K562 (cell line): ENCODE data around the gene FBXW7. TPM values are rescaled to one million over a fixed set of nuclear protein-coding genes. Genes with fewer than 3 reads are reported as not detected.
A peak's percentile ranks its signal among the peaks of the same experiment; 100 is the strongest.

Experiments
- CBX5 ChIP-seq: IDR thresholded peaks from 2 replicates; pipeline ENCODE4 v1.6.1; 2014; ENCODE audit warnings: low read depth, borderline replicate concordance
- ETV6 ChIP-seq, 3 experiments: fragments of 150-350 bp in 1 of 3; sonication (generic) in 1 of 3; formaldehyde crosslinking in 1 of 3; IDR thresholded peaks; 2 replicates each; pipeline versions ENCODE4 v1.6.1 to v1.8.0; 2014 to 2022; ENCODE audit warnings: borderline replicate concordance in 2 of 3, low read depth in 2 of 3, antibody characterized with exemption in 1 of 3, low read length in 1 of 3, mild to moderate bottlenecking in 1 of 3, missing genetic modification reagents in 1 of 3
- HDAC8 ChIP-seq: fragments of 450-650 bp; IDR thresholded peaks from 2 replicates; pipeline ENCODE4 v1.6.1; 2016; ENCODE audit warnings: mild to moderate bottlenecking, missing genetic modification characterization, moderate library complexity, missing compliant biosample characterization
- HSF4 ChIP-seq: fragments of 250-450 bp; sonication (Bioruptor Pico); IDR thresholded peaks from 2 replicates; pipeline ENCODE4 v2.1.2; 2022; ENCODE audit warnings: mild to moderate bottlenecking, moderate library complexity, borderline replicate concordance
- IFI16 ChIP-seq: fragments of 250-450 bp; sonication (Bioruptor Pico); IDR thresholded peaks from 2 replicates; pipeline ENCODE4 v2.1.2; 2022; ENCODE audit warnings: mild to moderate bottlenecking, inconsistent platforms
- MIER1 ChIP-seq: fragments of 450-650 bp; IDR thresholded peaks from 2 replicates; pipeline ENCODE4 v1.6.1; 2016; ENCODE audit warnings: antibody characterized with exemption, mild to moderate bottlenecking, low read depth
- NCOA6 ChIP-seq: fragments of 450-650 bp; IDR thresholded peaks from 2 replicates; pipeline ENCODE4 v1.6.1; 2017; ENCODE audit warnings: mild to moderate bottlenecking
- NR1H2 ChIP-seq: sonication (generic); formaldehyde crosslinking; IDR thresholded peaks from 2 replicates; pipeline ENCODE4 v1.4.0; 2020; ENCODE audit warnings: mild to moderate bottlenecking, missing genetic modification reagents
- NR2F6 ChIP-seq: fragments of 450-650 bp; formaldehyde crosslinking; IDR thresholded peaks from 2 replicates; pipeline ENCODE4 v1.4.0; 2020; ENCODE audit warnings: mild to moderate bottlenecking
- PRPF4 ChIP-seq: fragments of 200-400 bp; formaldehyde crosslinking; IDR thresholded peaks from one replicate; pipeline ENCODE4 v1.6.1; 2017; ENCODE audit warnings: low read length, low read depth, mild to moderate bottlenecking; ENCODE audit not compliant: insufficient read depth, poor library complexity, severe bottlenecking
- PTBP1 ChIP-seq: fragments of 200-400 bp; formaldehyde crosslinking; IDR thresholded peaks from 2 replicates; pipeline ENCODE4 v1.6.1; 2017; ENCODE audit warnings: low read depth, low read length
- RBM25 ChIP-seq: fragments of 200-400 bp; formaldehyde crosslinking; IDR thresholded peaks from 2 replicates; pipeline ENCODE4 v1.6.1; 2018; ENCODE audit warnings: low read length, low read depth, moderate library complexity; ENCODE audit not compliant: severe bottlenecking
- RFX5 ChIP-seq: IDR thresholded peaks from 2 replicates; pipeline ENCODE4 v1.6.1; 2011; ENCODE audit warnings: low read depth, mild to moderate bottlenecking, improper control_type of control experiment, low read length
- TAF9B ChIP-seq: fragments of 450-650 bp; IDR thresholded peaks from 2 replicates; pipeline ENCODE4 v1.6.1; 2018; ENCODE audit warnings: mild to moderate bottlenecking; ENCODE audit not compliant: partially characterized antibody
- TAL1 ChIP-seq: fragments of 450-650 bp; IDR thresholded peaks from 2 replicates; pipeline ENCODE4 v1.6.1; 2016; ENCODE audit warnings: mild to moderate bottlenecking
- TBP ChIP-seq: optimal IDR thresholded peaks from 2 replicates; pipeline ENCODE3; 2011; ENCODE audit warnings: low read depth, low read length, improper control_type of control experiment
- U2AF2 ChIP-seq: fragments of 200-400 bp; formaldehyde crosslinking; optimal IDR thresholded peaks from 2 replicates; pipeline ENCODE3; 2017; ENCODE audit warnings: low read depth, mild to moderate bottlenecking, low read length
- ZNF174 ChIP-seq: fragments of 250-450 bp; sonication (Bioruptor Pico); IDR thresholded peaks from 2 replicates; pipeline ENCODE4 v1.4.0; 2020; ENCODE audit warnings: mild to moderate bottlenecking
- ZNF696 ChIP-seq: fragments of 250-450 bp; sonication (Bioruptor Pico); conservative IDR thresholded peaks from 2 replicates; pipeline ENCODE4 v1.4.0; 2020; ENCODE audit warnings: mild to moderate bottlenecking, moderate library complexity
- ZNF778 ChIP-seq: fragments of 450-650 bp; formaldehyde crosslinking; IDR thresholded peaks from 2 replicates; pipeline ENCODE4 v1.4.0; 2020; ENCODE audit warnings: mild to moderate bottlenecking, moderate library complexity
- polyA plus RNA-seq, 8 experiments: library from polyadenylated mRNA; depleted of rRNA in 4 of 8; stranded (reverse) in 5 of 8; unstranded in 3 of 8; fragments of >200 nt; fragmentation: Nextera tagmentation in 2 of 8; fragmentation: Illumina TruSeq in 1 of 8; extraction: Ambion mirVana in 2 of 8; extraction: Trizol in 1 of 8; gene quantifications; 2 replicates each; pipeline versions ENCODE4 v1.2.1 to v1.2.3, GENCODE V29; 2011 to 2014; ENCODE audit warnings: inconsistent platforms in 1 of 8, missing spikeins in 1 of 8
- total RNA-seq, 7 experiments: library from RNA; depleted of rRNA in 6 of 7; stranded (reverse); fragments of >200 nt in 6 of 7; fragmentation: Illumina TruSeq in 2 of 7; extraction: Trizol in 2 of 7; gene quantifications; 2 replicates each; pipeline versions ENCODE4 v1.2.1 to v1.2.3, GENCODE V29; 2011 to 2021; ENCODE audit warnings: low replicate concordance in 1 of 7
- TF ChIP-seq, protein P1 (sequence below), 2 experiments: IDR thresholded peaks in 1 of 2; conservative IDR thresholded peaks in 1 of 2; 2 replicates each; pipeline ENCODE4 v1.6.1; 2016; ENCODE audit warnings: low read depth in 2 of 2, mild to moderate bottlenecking in 1 of 2, missing compliant biosample characterization in 1 of 2, missing genetic modification characterization in 1 of 2, moderate library complexity in 1 of 2
- TF ChIP-seq, protein P2 (sequence below), 2 experiments: fragments of 450-650 bp; IDR thresholded peaks; 2 replicates each; pipeline ENCODE4 v1.6.1; 2018; ENCODE audit warnings: mild to moderate bottlenecking in 2 of 2, low read depth in 1 of 2; ENCODE audit not compliant: partially characterized antibody in 2 of 2

Gene FBXW7
- total and polyA plus RNA-seq, 9 of the 15 experiments (the other 6 are each of a cell fraction or from before 2014, with no cell fraction given), result 6.8 to 44.2 (median 16.4) TPM

DNA sequence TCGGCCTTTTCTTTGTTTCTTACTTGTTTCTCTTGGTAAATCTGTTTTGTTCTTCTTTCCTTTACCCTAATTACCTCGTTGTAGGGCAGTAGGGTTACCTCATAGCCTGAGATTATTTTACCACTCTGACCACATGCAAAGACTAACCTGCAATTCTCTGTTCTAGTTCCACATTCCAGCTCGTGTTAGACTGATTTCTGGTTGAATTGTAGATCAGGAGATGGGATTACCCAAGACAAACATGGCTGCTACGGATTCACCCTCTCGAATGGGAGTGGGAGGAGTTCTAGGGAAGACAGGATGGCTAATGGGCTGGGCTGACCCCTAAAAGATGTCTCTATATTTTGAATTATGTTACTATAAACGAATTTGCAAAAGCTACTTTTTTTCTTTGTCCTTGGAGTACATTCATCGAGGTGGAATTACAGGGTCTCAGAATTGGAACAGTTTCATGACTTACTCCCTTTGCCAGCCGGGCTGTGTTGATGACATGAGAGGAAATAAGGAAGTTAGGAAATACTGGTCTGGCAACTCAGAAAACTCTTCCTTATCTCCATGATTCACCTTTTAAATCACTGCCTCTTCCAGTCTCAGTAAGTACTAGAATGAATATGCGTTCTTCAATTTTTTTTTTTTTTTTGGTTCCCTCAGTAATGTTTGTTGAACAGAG lies 36.7 kb upstream of the FBXW7 start (continued):
- TF ChIP-seq PRPF4 (no peak), TAL1 (peak; percentile 81), U2AF2 (no peak), TAF9B (no peak), PTBP1 (no peak), HSF4 (no peak), ZNF696 (CRISPR knock-in tag) (no peak), ZNF778 (CRISPR knock-in tag) (no peak), TBP (no peak), MIER1 (no peak), CBX5 (no peak), HDAC8 (tag) (no peak), NR2F6 (CRISPR knock-in tag) (no peak), NCOA6 (no peak), NR1H2 (CRISPR knock-in tag) (no peak), IFI16 (CRISPR knock-in tag) (no peak), ETV6 (IDR thresholded peaks at IDR 0.05; ENCODE audit: borderline replicate concordance in 1 of 2, low read depth in 2 of 2, low read length in 1 of 2) (peak in 1 of 2 experiments; percentile 48; a peak in 1 of 4 replicates), ETV6 (CRISPR knock-in tag; IDR thresholded peaks at IDR 0.05; ENCODE audit: borderline replicate concordance) (no peak), RFX5 (no peak), ZNF174 (CRISPR knock-in tag) (no peak), RBM25 (no peak)
- TF ChIP-seq, protein P1, sequence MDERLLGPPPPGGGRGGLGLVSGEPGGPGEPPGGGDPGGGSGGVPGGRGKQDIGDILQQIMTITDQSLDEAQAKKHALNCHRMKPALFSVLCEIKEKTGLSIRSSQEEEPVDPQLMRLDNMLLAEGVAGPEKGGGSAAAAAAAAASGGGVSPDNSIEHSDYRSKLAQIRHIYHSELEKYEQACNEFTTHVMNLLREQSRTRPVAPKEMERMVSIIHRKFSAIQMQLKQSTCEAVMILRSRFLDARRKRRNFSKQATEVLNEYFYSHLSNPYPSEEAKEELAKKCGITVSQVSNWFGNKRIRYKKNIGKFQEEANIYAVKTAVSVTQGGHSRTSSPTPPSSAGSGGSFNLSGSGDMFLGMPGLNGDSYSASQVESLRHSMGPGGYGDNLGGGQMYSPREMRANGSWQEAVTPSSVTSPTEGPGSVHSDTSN (CRISPR knock-in tag; IDR thresholded peaks at IDR 0.05; ENCODE audit: low read depth), result no peak
- TF ChIP-seq, protein P1 (tag; conservative IDR thresholded peaks at IDR 0.05; ENCODE audit: low read depth), result 0 out of 2 replicates have a peak, but pooled peaks have one; percentile 15
- TF ChIP-seq, protein P2, sequence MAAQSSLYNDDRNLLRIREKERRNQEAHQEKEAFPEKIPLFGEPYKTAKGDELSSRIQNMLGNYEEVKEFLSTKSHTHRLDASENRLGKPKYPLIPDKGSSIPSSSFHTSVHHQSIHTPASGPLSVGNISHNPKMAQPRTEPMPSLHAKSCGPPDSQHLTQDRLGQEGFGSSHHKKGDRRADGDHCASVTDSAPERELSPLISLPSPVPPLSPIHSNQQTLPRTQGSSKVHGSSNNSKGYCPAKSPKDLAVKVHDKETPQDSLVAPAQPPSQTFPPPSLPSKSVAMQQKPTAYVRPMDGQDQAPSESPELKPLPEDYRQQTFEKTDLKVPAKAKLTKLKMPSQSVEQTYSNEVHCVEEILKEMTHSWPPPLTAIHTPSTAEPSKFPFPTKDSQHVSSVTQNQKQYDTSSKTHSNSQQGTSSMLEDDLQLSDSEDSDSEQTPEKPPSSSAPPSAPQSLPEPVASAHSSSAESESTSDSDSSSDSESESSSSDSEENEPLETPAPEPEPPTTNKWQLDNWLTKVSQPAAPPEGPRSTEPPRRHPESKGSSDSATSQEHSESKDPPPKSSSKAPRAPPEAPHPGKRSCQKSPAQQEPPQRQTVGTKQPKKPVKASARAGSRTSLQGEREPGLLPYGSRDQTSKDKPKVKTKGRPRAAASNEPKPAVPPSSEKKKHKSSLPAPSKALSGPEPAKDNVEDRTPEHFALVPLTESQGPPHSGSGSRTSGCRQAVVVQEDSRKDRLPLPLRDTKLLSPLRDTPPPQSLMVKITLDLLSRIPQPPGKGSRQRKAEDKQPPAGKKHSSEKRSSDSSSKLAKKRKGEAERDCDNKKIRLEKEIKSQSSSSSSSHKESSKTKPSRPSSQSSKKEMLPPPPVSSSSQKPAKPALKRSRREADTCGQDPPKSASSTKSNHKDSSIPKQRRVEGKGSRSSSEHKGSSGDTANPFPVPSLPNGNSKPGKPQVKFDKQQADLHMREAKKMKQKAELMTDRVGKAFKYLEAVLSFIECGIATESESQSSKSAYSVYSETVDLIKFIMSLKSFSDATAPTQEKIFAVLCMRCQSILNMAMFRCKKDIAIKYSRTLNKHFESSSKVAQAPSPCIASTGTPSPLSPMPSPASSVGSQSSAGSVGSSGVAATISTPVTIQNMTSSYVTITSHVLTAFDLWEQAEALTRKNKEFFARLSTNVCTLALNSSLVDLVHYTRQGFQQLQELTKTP (IDR thresholded peaks at IDR 0.05; ENCODE audit: low read depth in 1 of 2, partially characterized antibody in 2 of 2), result no peak
